Suprapubic skin (tissue), 4 donors: ENCODE measurements around the gene ABCA9.

Source experiments
- EP300 ChIP-seq: sonication (generic); formaldehyde crosslinking; IDR thresholded peaks from one replicate; pipeline ENCODE4 v1.6.1; 2017; ENCODE audit warnings: antibody characterized with exemption
- POLR2A ChIP-seq, 2 donors: fragments of 450-650 bp; IDR thresholded peaks; one replicate each; pipeline ENCODE4 v1.6.1; 2017; ENCODE audit warnings: antibody characterized with exemption in 2 of 2, mild to moderate bottlenecking in 2 of 2, moderate library complexity in 2 of 2
- POLR2AphosphoS5 ChIP-seq, 3 donors: sonication (generic); formaldehyde crosslinking; IDR thresholded peaks; one replicate each; pipeline ENCODE4 v1.6.1; 2017; ENCODE audit warnings: antibody characterized with exemption in 3 of 3
- TF ChIP-seq, protein P1 (sequence below), 2 donors: fragments of 200-600 bp in 1 of 2; fragments of 450-650 bp in 1 of 2; sonication (generic) in 1 of 2; IDR thresholded peaks; one replicate each; pipeline ENCODE4 v1.5.1; 2016 to 2019; ENCODE audit warnings: antibody characterized with exemption in 2 of 2, mild to moderate bottlenecking in 1 of 2, moderate library complexity in 1 of 2

GRCh38 chr17:68941761-68942160 is 119.0 kb downstream of the ABCA9 start:
- TF ChIP-seq, protein P1, sequence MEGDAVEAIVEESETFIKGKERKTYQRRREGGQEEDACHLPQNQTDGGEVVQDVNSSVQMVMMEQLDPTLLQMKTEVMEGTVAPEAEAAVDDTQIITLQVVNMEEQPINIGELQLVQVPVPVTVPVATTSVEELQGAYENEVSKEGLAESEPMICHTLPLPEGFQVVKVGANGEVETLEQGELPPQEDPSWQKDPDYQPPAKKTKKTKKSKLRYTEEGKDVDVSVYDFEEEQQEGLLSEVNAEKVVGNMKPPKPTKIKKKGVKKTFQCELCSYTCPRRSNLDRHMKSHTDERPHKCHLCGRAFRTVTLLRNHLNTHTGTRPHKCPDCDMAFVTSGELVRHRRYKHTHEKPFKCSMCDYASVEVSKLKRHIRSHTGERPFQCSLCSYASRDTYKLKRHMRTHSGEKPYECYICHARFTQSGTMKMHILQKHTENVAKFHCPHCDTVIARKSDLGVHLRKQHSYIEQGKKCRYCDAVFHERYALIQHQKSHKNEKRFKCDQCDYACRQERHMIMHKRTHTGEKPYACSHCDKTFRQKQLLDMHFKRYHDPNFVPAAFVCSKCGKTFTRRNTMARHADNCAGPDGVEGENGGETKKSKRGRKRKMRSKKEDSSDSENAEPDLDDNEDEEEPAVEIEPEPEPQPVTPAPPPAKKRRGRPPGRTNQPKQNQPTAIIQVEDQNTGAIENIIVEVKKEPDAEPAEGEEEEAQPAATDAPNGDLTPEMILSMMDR (IDR thresholded peaks at IDR 0.05) = no peak
- TF ChIP-seq POLR2AphosphoS5 (IDR thresholded peaks at IDR 0.05) = no peak
- no peak for TF ChIP-seq POLR2A (IDR thresholded peaks at IDR 0.05)
- TF ChIP-seq EP300 = no peak
